Lower leg skin (tissue), 3 donors: ENCODE data around the gene RABEPK.

Experiments used
- POLR2A ChIP-seq, 2 donors: fragments of 450-650 bp; IDR thresholded peaks; one replicate each; pipeline ENCODE4 v1.6.1; 2016 to 2017; ENCODE audit warnings: antibody characterized with exemption in 2 of 2, mild to moderate bottlenecking in 1 of 2, moderate library complexity in 1 of 2
- TF ChIP-seq, protein P1 (sequence below), 3 donors: fragments of 450-650 bp; IDR thresholded peaks; one replicate each; pipeline ENCODE4 v1.5.1; 2016; ENCODE audit warnings: antibody characterized with exemption in 3 of 3, mild to moderate bottlenecking in 3 of 3, moderate library complexity in 2 of 3

DNA sequence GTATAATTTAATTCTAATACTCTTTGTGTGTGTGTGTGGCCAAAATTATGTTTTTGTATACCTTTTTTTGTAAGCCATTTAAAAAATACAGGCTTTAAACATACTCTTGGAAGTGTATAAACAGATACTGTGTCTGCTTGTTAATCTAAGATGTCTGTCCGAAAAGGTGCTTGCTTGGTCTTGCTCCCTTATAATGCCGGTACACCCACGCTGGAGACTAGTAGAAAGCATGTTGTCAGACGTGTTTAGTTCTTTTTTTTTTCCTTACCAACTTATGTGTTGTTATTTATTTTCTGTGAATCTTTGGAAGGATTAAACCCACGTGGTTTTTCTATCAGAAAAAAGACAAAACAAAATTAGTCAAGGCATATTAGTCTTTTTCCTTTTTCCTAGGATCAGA, 70.7 kb downstream of the RABEPK start:
- TF ChIP-seq, protein P1, sequence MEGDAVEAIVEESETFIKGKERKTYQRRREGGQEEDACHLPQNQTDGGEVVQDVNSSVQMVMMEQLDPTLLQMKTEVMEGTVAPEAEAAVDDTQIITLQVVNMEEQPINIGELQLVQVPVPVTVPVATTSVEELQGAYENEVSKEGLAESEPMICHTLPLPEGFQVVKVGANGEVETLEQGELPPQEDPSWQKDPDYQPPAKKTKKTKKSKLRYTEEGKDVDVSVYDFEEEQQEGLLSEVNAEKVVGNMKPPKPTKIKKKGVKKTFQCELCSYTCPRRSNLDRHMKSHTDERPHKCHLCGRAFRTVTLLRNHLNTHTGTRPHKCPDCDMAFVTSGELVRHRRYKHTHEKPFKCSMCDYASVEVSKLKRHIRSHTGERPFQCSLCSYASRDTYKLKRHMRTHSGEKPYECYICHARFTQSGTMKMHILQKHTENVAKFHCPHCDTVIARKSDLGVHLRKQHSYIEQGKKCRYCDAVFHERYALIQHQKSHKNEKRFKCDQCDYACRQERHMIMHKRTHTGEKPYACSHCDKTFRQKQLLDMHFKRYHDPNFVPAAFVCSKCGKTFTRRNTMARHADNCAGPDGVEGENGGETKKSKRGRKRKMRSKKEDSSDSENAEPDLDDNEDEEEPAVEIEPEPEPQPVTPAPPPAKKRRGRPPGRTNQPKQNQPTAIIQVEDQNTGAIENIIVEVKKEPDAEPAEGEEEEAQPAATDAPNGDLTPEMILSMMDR (IDR thresholded peaks at IDR 0.05): no peak
- TF ChIP-seq POLR2A (IDR thresholded peaks at IDR 0.05): no peak
